Neural cell (in vitro differentiated cells): Measurements from ENCODE around the gene RIN1.

ENCODE experiments used
- CTCF ChIP-seq: fragments of 450-650 bp; IDR thresholded peaks from 2 replicates; pipeline ENCODE4 v1.5.1; 2014; ENCODE audit warnings: antibody characterized with exemption, mild to moderate bottlenecking, moderate library complexity; ENCODE audit not compliant: poor library complexity, severe bottlenecking
- EP300 ChIP-seq: fragments of 450-650 bp; conservative IDR thresholded peaks from 2 replicates; pipeline ENCODE4 v1.6.1; 2014; ENCODE audit warnings: antibody characterized with exemption, mild to moderate bottlenecking, moderate library complexity; ENCODE audit not compliant: poor library complexity, severe bottlenecking
- RAD21 ChIP-seq: fragments of 450-650 bp; conservative IDR thresholded peaks from 2 replicates; pipeline ENCODE4 v1.6.1; 2014; ENCODE audit warnings: antibody characterized with exemption, mild to moderate bottlenecking, moderate library complexity
- REST ChIP-seq: IDR thresholded peaks from 2 replicates; pipeline ENCODE4 v1.6.1; 2012; ENCODE audit warnings: borderline replicate concordance
- TAF1 ChIP-seq: IDR thresholded peaks from 2 replicates; pipeline ENCODE4 v1.6.1; 2012; ENCODE audit warnings: low read depth

- TF ChIP-seq CTCF (no peak), TAF1 (no peak), EP300 (no peak), RAD21 (no peak), REST (no peak)
These were observed 32.2 kb upstream of the RIN1 start for GRCh38 chr11:66368484-66368883.
